ENCODE measurements around the gene CFAP74.

CFAP74 gene

GRCh38 chr1:1943834-1944570 is 59.6 kb downstream of the CFAP74 start (continued):
- no peak for TF ChIP-seq ZNF791 (tag by site-specific recombination; IDR thresholded peaks at IDR 0.05)
- TF ChIP-seq ZNF341 (tag by site-specific recombination; IDR thresholded peaks at IDR 0.05; ENCODE audit: low read depth): no peak
- 0 out of 2 replicates have a peak, but pooled peaks have one; percentile 18 for TF ChIP-seq BCL11A (tag by site-specific recombination; IDR thresholded peaks at IDR 0.05; ENCODE audit: low read depth)
- TF ChIP-seq REST (tag by site-specific recombination; IDR thresholded peaks at IDR 0.05): peak; percentile 96
- no peak for TF ChIP-seq ZBTB44 (tag by site-specific recombination; IDR thresholded peaks at IDR 0.05)
- TF ChIP-seq SALL2 (tag by site-specific recombination; IDR thresholded peaks at IDR 0.05; ENCODE audit: borderline replicate concordance): no peak
- no peak for TF ChIP-seq ZNF10 (tag by site-specific recombination; IDR thresholded peaks at IDR 0.05)
- peak; percentile 96 for TF ChIP-seq ZNF785 (tag by site-specific recombination; IDR thresholded peaks at IDR 0.05)
- TF ChIP-seq ZNF362 (tag by site-specific recombination; IDR thresholded peaks at IDR 0.05): no peak
- TF ChIP-seq SP3 (tag by site-specific recombination; IDR thresholded peaks at IDR 0.05): no peak
- TF ChIP-seq ZNF560 (tag by site-specific recombination; IDR thresholded peaks at IDR 0.05; ENCODE audit: borderline replicate concordance): no peak
- no peak for TF ChIP-seq KLF10 (tag by site-specific recombination; IDR thresholded peaks at IDR 0.05)
- no peak for TF ChIP-seq YY2 (tag by site-specific recombination; IDR thresholded peaks at IDR 0.05)
- no peak for TF ChIP-seq ZNF660 (tag by site-specific recombination; IDR thresholded peaks at IDR 0.05)
- no peak for TF ChIP-seq ZNF843 (tag by site-specific recombination; IDR thresholded peaks at IDR 0.05)
- TF ChIP-seq GFI1B (tag by site-specific recombination; IDR thresholded peaks at IDR 0.05): no peak
- TF ChIP-seq ZNF580 (tag by site-specific recombination; IDR thresholded peaks at IDR 0.05): no peak
- no peak for TF ChIP-seq ZNF530 (tag by site-specific recombination; IDR thresholded peaks at IDR 0.05; ENCODE audit: low read depth)
- no peak for TF ChIP-seq OSR2 (tag by site-specific recombination; IDR thresholded peaks at IDR 0.05)
- peak; percentile 89; the same call in 1 of the 2 replicates for TF ChIP-seq KLF9 (tag by site-specific recombination; IDR thresholded peaks at IDR 0.05; ENCODE audit: low read depth)
- no peak for TF ChIP-seq ZSCAN5A (tag by site-specific recombination; IDR thresholded peaks at IDR 0.05)
- no peak for TF ChIP-seq ZNF266 (tag by site-specific recombination; IDR thresholded peaks at IDR 0.05; ENCODE audit: low read depth)
- peak; percentile 98 for TF ChIP-seq ZNF2 (tag by site-specific recombination; IDR thresholded peaks at IDR 0.05)
- peak; percentile 48; the same call in 1 of the 2 replicates for TF ChIP-seq ZNF600 (tag by site-specific recombination; IDR thresholded peaks at IDR 0.05)
- no peak for TF ChIP-seq REPIN1 (tag by site-specific recombination; IDR thresholded peaks at IDR 0.05; ENCODE audit: low read depth)
- TF ChIP-seq GLI2 (tag by site-specific recombination; IDR thresholded peaks at IDR 0.05; ENCODE audit: borderline replicate concordance, low read depth): no peak
- TF ChIP-seq EGR2 (tag by site-specific recombination; IDR thresholded peaks at IDR 0.05; ENCODE audit: low read depth): peak; percentile 70; the same call in 1 of the 2 replicates
- peak; percentile 94 for TF ChIP-seq GLIS1 (tag by site-specific recombination; IDR thresholded peaks at IDR 0.05)
- TF ChIP-seq ZBTB21 (tag by site-specific recombination; IDR thresholded peaks at IDR 0.05): no peak
- TF ChIP-seq ZNF121 (tag by site-specific recombination; IDR thresholded peaks at IDR 0.05): no peak
- no peak for TF ChIP-seq ZNF140 (tag by site-specific recombination; IDR thresholded peaks at IDR 0.05)
- TF ChIP-seq ZBTB6 (tag by site-specific recombination; IDR thresholded peaks at IDR 0.05): no peak
